MCF 10A (cell line): ENCODE results near the gene ZBTB25. TPM values are rescaled to one million over a fixed set of nuclear protein-coding genes. Genes with fewer than 3 reads are reported as not detected.

Experiments used
- BruUV-seq: library from RNA; stranded (reverse); fragments of 400-500 nt; replicated peaks from 2 replicates; lab custom pipeline; 2021; lab: Mats Ljungman, UMichigan
- CTCF ChIA-PET: fragments of 300-600 bp; sonication (Branson Sonifier 250); formaldehyde crosslinking; extraction: SDS; loops from one replicate; lab custom pipeline; 2021; ENCODE audit warnings: antibody characterized with exemption, inconsistent platforms; lab: Yijun Ruan, JAX
- POLR2A ChIA-PET: fragments of 300-600, 350-650 bp; sonication (Branson Sonifier 250); formaldehyde crosslinking; extraction: SDS; loops from one replicate; lab custom pipeline; 2020; ENCODE audit warnings: antibody characterized with exemption, inconsistent platforms; lab: Yijun Ruan, JAX
- DNase-seq: peaks from one replicate; pipeline ENCODE4 v3.0.0-alpha.2; 2018; ENCODE audit not compliant: unreplicated experiment
- H3K27ac Mint-ChIP-seq: one replicate; pipeline ENCODE4 v1.8.0; 2022; ENCODE audit warnings: mild to moderate bottlenecking, low read depth, mixed read lengths; ENCODE audit not compliant: unreplicated experiment
- H3K27me3 Mint-ChIP-seq: one replicate; pipeline ENCODE4 v1.8.0; 2022; ENCODE audit warnings: mixed read lengths; ENCODE audit not compliant: insufficient read depth, unreplicated experiment
- H3K36me3 Mint-ChIP-seq: one replicate; pipeline ENCODE4 v1.8.0; 2022; ENCODE audit warnings: mild to moderate bottlenecking, moderate library complexity, mixed read lengths; ENCODE audit not compliant: insufficient read depth, unreplicated experiment
- H3K4me1 Mint-ChIP-seq: one replicate; pipeline ENCODE4 v1.8.0; 2022; ENCODE audit warnings: mixed read lengths; ENCODE audit not compliant: insufficient read depth, unreplicated experiment
- H3K4me3 Mint-ChIP-seq: one replicate; pipeline ENCODE4 v1.8.0; 2022; ENCODE audit warnings: mild to moderate bottlenecking, moderate library complexity, mixed read lengths; ENCODE audit not compliant: unreplicated experiment
- H3K9me3 Mint-ChIP-seq: one replicate; pipeline ENCODE4 v1.8.0; 2022; ENCODE audit warnings: mixed read lengths; ENCODE audit not compliant: unreplicated experiment
- intact Hi-C: fragments of 100-400 bp; cut with micrococcal nuclease; formaldehyde crosslinking; loops from 2 replicates; pipeline ENCODE4 v1.14.1; 2022
- total RNA-seq: library from RNA; stranded (reverse); gene quantifications from 2 replicates; pipeline ENCODE4 v1.2.3, GENCODE V29; 2022
- TF ChIP-seq, protein P1 (sequence below): fragments of 200-600 bp; IDR thresholded peaks from one replicate; pipeline ENCODE4 v1.8.0; 2022; ENCODE audit warnings: antibody characterized with exemption, mild to moderate bottlenecking; ENCODE audit not compliant: unreplicated experiment

The ZBTB25 gene
- total RNA-seq, 1 experiment from 2014 or later = 11.7 TPM

DNA sequence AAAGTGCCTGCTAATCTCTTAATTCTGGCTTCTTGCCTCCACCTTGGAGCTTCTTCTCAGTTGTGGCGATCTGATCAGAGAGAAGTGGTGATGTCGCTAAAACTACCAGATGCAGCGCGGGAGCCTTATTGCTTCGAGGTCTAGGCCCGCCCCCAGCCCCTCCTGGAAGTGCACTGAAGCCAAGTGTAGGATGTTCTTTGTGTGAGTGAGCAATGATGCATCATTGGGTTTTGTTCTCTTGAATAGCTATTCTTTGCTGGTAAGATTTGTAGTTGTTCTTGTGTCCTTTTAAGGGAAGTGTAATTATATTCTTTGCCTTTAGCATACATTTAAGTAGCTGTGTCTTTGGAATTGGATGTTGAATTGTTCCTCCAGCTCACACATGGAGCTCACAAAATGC lies 79.7 kb downstream of the ZBTB25 start:
- no peak overlapping the region for H3K27ac Mint-ChIP-seq
- ChIA-PET CTCF (interaction anchor here (0.5 to 6.9 kb wide), 4 partner anchors 8 to 487 kb away, joined by 3 to 63 read pairs (median 4); no protein-coding TSS in a partner anchor), POLR2A (interaction anchor here (0.7 kb wide), 1 partner anchor 36 kb away, joined by 3 read pairs; the partner anchor contains the start of gene MTHFD1)
- no peak overlapping the region for H3K4me3 Mint-ChIP-seq
- TF ChIP-seq, protein P1, sequence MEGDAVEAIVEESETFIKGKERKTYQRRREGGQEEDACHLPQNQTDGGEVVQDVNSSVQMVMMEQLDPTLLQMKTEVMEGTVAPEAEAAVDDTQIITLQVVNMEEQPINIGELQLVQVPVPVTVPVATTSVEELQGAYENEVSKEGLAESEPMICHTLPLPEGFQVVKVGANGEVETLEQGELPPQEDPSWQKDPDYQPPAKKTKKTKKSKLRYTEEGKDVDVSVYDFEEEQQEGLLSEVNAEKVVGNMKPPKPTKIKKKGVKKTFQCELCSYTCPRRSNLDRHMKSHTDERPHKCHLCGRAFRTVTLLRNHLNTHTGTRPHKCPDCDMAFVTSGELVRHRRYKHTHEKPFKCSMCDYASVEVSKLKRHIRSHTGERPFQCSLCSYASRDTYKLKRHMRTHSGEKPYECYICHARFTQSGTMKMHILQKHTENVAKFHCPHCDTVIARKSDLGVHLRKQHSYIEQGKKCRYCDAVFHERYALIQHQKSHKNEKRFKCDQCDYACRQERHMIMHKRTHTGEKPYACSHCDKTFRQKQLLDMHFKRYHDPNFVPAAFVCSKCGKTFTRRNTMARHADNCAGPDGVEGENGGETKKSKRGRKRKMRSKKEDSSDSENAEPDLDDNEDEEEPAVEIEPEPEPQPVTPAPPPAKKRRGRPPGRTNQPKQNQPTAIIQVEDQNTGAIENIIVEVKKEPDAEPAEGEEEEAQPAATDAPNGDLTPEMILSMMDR = no peak
- no peaks in the 10 kb centered on the region for H3K27me3 Mint-ChIP-seq
- peaks cover 12% of the 10 kb centered on the region for H3K4me1 Mint-ChIP-seq
- no TSS peak for BruUV-seq
- DNase-seq = no peak
- H3K36me3 Mint-ChIP-seq = peaks cover 98% of the 10 kb centered on the region
- H3K9me3 Mint-ChIP-seq = no peaks in the 10 kb centered on the region
- intact Hi-C loops = loop anchor here (10.0 kb wide), 1 partner anchor 79 kb away; no protein-coding TSS in a partner anchor

GRCh38 chr14:64422756-64423155 lies 80.9 kb downstream of the ZBTB25 start:
- intact Hi-C loops = loop anchor here (10.0 kb wide), 1 partner anchor 78 kb away; no protein-coding TSS in a partner anchor
- Mint-ChIP-seq H3K4me3 (no peak overlapping the region), H3K36me3 (peaks cover 98% of the 10 kb centered on the region), H3K4me1 (peaks cover 12% of the 10 kb centered on the region), H3K9me3 (no peaks in the 10 kb centered on the region), H3K27me3 (no peaks in the 10 kb centered on the region), H3K27ac (no peak overlapping the region)
- ChIA-PET POLR2A (interaction anchor here (0.7 to 0.9 kb wide), 3 partner anchors 14 to 79 kb away, joined by 3 read pairs; no protein-coding TSS in a partner anchor), CTCF (interaction anchor here (6.9 kb wide), 1 partner anchor 9 kb away, joined by 63 read pairs; no protein-coding TSS in a partner anchor)
- TF ChIP-seq, protein P1 = no peak
- no peak for DNase-seq
- BruUV-seq = no TSS peak

GRCh38 chr14:64422005-64422404 lies 81.6 kb downstream of the ZBTB25 start:
- Mint-ChIP-seq H3K4me3 (no peak overlapping the region), H3K36me3 (peaks cover 98% of the 10 kb centered on the region), H3K9me3 (no peaks in the 10 kb centered on the region), H3K27ac (no peak overlapping the region), H3K4me1 (peaks cover 12% of the 10 kb centered on the region), H3K27me3 (no peaks in the 10 kb centered on the region)
- intact Hi-C loops = loop anchor here (10.0 kb wide), 1 partner anchor 77 kb away; no protein-coding TSS in a partner anchor
- ChIA-PET POLR2A (interaction anchor here (0.7 to 1.5 kb wide), 2 partner anchors 34 to 51 kb away, joined by 3 to 5 read pairs; partner anchors contain the start of gene MTHFD1), CTCF (interaction anchor here (0.6 to 6.9 kb wide), 3 partner anchors 10 to 61 kb away, joined by 3 to 63 read pairs (median 3); no protein-coding TSS in a partner anchor)
- no peak for DNase-seq
- TF ChIP-seq, protein P1 = no peak
- no TSS peak for BruUV-seq

DNA sequence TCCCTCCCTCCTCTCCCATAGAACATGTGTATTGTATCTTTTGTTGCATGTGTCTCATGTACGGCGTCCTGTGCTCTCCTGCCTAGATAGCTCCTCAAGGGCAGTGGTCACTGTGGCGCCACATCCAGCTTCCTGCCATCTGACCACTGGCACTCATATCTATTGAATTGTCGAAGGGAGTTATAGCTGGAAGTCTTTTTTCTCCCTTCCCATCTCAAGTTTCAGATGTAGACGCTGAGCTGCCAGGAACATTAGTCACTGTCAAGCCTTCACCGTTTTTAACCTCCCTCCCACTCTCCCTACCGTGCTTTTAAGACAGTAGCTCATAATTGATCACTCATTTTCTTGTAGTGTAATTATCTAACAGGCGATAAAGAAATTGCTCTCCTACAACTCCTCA lies 82.5 kb downstream of the ZBTB25 start:
- peaks cover 98% of the 10 kb centered on the region for H3K36me3 Mint-ChIP-seq
- no peak overlapping the region for H3K27ac Mint-ChIP-seq
- peaks cover 12% of the 10 kb centered on the region for H3K4me1 Mint-ChIP-seq
- ChIA-PET POLR2A (interaction anchor here (1.5 kb wide), 1 partner anchor 33 kb away, joined by 5 read pairs; the partner anchor contains the start of gene MTHFD1), CTCF (interaction anchor here (0.9 to 6.9 kb wide), 3 partner anchors 11 to 41 kb away, joined by 3 to 63 read pairs (median 4); no protein-coding TSS in a partner anchor)
- intact Hi-C loops = loop anchor here (10.0 kb wide), 1 partner anchor 76 kb away; no protein-coding TSS in a partner anchor
- H3K4me3 Mint-ChIP-seq = no peak overlapping the region
- BruUV-seq = no TSS peak
- H3K27me3 Mint-ChIP-seq = no peaks in the 10 kb centered on the region
- TF ChIP-seq, protein P1 = no peak
- H3K9me3 Mint-ChIP-seq = no peaks in the 10 kb centered on the region
- peak; percentile 62 for DNase-seq
